Choroid plexus epithelial cell (primary cell): ENCODE results near the gene OCIAD1.

Source experiments
- DNase-seq: peaks from one replicate; pipeline ENCODE4 v3.0.0-alpha.2; 2010; ENCODE audit warnings: low read depth
- H3K4me3 ChIP-seq: 2 replicates; pipeline ENCODE4 v1.5.1; 2011; ENCODE audit warnings: low read depth, mild to moderate bottlenecking, control low read depth, low read length, moderate library complexity
- TF ChIP-seq, protein P1 (sequence below): conservative IDR thresholded peaks from 2 replicates; pipeline ENCODE4 v1.5.1; 2011; ENCODE audit warnings: low read depth, mild to moderate bottlenecking, control low read depth, inconsistent platforms, low read length, moderate library complexity

OCIAD1 gene

DNA sequence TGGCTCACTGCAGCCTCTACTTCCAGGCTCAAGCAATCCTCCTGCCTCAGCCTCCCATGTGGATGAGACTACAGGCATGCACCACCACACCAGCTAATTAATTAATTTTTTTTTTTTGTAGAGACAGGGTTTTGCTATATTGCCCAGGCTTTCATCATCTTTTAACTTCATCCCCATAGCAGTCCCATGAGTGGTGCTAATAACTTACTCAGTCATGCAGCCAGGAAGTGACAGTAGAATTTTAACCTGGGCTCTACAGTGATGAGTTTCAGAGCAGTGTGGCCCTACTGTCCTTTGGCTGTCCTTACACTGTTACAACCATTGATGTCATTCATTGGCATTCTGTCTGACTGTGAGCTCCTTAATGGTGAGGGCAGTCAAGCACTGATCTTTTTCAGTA is 79.6 kb downstream of the OCIAD1 start:
- no peak for DNase-seq
- no peak overlapping the region for H3K4me3 ChIP-seq
- TF ChIP-seq, protein P1, sequence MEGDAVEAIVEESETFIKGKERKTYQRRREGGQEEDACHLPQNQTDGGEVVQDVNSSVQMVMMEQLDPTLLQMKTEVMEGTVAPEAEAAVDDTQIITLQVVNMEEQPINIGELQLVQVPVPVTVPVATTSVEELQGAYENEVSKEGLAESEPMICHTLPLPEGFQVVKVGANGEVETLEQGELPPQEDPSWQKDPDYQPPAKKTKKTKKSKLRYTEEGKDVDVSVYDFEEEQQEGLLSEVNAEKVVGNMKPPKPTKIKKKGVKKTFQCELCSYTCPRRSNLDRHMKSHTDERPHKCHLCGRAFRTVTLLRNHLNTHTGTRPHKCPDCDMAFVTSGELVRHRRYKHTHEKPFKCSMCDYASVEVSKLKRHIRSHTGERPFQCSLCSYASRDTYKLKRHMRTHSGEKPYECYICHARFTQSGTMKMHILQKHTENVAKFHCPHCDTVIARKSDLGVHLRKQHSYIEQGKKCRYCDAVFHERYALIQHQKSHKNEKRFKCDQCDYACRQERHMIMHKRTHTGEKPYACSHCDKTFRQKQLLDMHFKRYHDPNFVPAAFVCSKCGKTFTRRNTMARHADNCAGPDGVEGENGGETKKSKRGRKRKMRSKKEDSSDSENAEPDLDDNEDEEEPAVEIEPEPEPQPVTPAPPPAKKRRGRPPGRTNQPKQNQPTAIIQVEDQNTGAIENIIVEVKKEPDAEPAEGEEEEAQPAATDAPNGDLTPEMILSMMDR = no peak
